ENCODE measurements around the gene SLC25A18.
"Not testable (repeated sequence)": the region's sequence is repeated elsewhere in the genome, so short reads cannot be mapped to it uniquely, and the experiment has no call there.

The SLC25A18 gene

GRCh38 chr22:17612057-17612456 lies 48.8 kb downstream of the SLC25A18 start:
- no peak for DNase-seq

- no peak for DNase-seq
Observed at GRCh38 chr22:17613280-17613679, 50.0 kb downstream of the SLC25A18 start.

GRCh38 chr22:17627961-17628405 lies 64.7 kb downstream of the SLC25A18 start:
- no peak for DNase-seq

GRCh38 chr22:17628406-17629172 lies 65.3 kb downstream of the SLC25A18 start, which contains the start of gene ATP6V1E1:
Gene ATP6V1E1 (minus strand): TSS chr22:17628749. CDS start chr22:17628635, 114 bp downstream.
- peak; percentile 58 for DNase-seq

- DNase-seq = no peak
Observed at GRCh38 chr22:17629173-17629489, 65.8 kb downstream of the SLC25A18 start.

GRCh38 chr22:17629641-17630040 lies 66.3 kb downstream of the SLC25A18 start:
- DNase-seq = no peak

- DNase-seq = no peak
Observed at GRCh38 chr22:17631076-17631565, 67.8 kb downstream of the SLC25A18 start.

GRCh38 chr22:17633217-17633997 lies 70.1 kb downstream of the SLC25A18 start:
- no peak for DNase-seq

GRCh38 chr22:17633998-17634323 lies 70.7 kb downstream of the SLC25A18 start:
- DNase-seq = no peak

GRCh38 chr22:17634696-17635095 lies 71.4 kb downstream of the SLC25A18 start:
- DNase-seq = no peak

GRCh38 chr22:17636850-17637249 lies 73.6 kb downstream of the SLC25A18 start:
- not testable (repeated sequence) for DNase-seq

- no peak for DNase-seq
Observed at GRCh38 chr22:17637490-17638181, 74.3 kb downstream of the SLC25A18 start.

- DNase-seq = no peak
Observed at GRCh38 chr22:17638182-17638431, 74.8 kb downstream of the SLC25A18 start.

GRCh38 chr22:17638432-17639246 lies 75.3 kb downstream of the SLC25A18 start, which contains the start of gene BCL2L13:
Gene BCL2L13 (plus strand): TSS chr22:17638757. CDS start chr22:17655712, 16,955 bp downstream.
- peak; percentile 35 for DNase-seq

GRCh38 chr22:17639247-17639741 lies 76.0 kb downstream of the SLC25A18 start:
- no peak for DNase-seq
